NCI-H2081 treated with DMSO at 0.1 percent for 48 hours (cell line): Measurements from ENCODE around the gene PCLAF.
"Not testable (repeated sequence)": the region's sequence is repeated elsewhere in the genome, so short reads cannot be mapped to it uniquely, and the experiment has no call there.

ENCODE experiments used
- DNase-seq: peaks from one replicate; lab custom pipeline; 2025; lab: John Stamatoyannopoulos, UW

Gene PCLAF, protein sequence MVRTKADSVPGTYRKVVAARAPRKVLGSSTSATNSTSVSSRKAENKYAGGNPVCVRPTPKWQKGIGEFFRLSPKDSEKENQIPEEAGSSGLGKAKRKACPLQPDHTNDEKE

DNA sequence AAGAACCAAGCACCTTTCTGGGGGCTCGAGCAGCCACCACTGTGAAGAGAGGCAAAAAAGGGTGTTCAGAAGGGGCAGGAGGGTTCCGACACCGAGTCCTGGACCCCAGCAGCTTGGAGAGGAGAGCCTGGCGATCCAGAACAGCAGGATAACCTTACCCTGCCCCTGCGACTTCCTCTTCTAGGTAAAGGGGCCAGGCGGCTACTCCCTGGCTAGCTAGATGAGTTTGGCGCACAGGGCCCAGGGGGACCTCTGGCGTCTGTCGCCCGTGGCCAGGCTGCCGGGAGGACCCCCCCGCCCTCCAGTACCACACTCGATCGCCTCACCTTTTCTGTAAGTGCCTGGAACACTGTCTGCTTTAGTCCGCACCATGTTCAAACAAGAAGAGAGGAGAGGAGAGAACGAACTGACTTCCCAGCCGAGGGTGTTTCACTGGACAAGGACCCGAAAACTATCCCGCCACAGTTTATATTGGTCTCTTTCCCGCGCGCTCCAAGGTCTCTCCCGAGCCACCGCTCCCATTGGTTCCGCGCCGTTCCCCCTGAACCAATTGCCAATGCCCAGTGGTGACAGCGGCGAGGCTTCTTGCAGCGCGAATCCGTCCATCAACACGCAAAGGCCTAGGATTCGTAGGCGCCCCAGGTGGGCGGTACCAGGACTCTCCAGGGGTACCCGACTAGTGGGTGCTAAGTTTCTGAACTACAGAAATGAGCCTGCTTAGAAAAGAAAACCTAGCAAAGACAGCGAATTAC, at the start of gene PCLAF:
Gene PCLAF, minus strand, starts transcription at position 442 of the 752 bp plus-strand sequence. Its CDS starts 70 bp downstream, at position 372.
- peak; percentile 86 for DNase-seq

DNA sequence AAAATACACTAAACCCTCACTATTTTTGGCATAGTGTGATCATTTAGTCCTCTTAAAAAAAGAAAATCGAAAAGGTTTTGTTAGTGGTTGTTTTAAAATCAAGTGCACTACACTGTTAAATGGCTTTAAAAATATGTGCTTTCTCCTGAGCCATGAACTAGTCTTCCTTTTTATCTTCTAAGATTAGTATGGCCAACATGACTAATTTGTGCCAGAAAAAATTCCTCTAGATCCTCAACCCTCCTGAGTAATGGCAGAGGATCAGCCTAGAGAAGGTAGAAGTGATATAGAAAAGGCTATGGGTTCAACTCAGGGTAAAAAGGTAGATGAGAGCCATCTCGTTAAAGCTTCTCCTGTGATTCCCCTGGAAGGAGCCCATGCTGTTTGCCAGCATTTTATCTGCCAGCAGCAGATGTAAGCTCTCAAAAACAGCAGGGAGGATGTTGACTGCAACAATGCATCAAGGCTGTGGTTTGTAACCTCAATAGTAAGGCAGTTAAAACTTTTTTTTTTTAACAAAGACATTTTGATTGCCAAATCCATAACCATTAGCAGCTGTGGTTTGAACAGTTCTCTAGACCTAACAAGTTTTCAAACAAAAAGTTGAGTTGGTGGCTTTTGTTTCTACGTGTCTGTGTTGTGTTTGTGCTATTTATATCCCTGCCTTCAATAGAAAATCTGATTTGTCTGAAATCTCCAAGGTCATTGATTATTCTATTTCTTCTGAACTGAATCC, 48.9 kb upstream of the PCLAF start:
- peak; percentile 20 for DNase-seq

DNA sequence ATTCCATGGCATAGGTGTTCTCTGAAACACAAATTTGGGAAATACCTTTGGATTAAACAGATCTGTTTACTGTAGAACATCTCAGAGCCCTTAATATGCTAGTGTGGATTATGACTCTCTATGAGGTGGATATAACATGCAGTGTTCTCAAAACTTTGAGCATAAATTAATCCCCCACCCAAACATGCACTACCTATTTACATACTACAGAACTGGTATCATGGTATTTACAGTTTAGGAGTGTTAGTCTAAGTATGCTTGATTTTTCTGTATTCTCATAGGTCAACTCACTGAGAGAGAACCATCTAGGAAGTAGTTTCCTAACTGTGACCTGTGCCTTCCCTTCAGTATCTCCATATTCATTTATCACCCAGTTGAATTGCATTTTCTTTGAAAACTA, 48.2 kb upstream of the PCLAF start:
- no peak for DNase-seq

DNA sequence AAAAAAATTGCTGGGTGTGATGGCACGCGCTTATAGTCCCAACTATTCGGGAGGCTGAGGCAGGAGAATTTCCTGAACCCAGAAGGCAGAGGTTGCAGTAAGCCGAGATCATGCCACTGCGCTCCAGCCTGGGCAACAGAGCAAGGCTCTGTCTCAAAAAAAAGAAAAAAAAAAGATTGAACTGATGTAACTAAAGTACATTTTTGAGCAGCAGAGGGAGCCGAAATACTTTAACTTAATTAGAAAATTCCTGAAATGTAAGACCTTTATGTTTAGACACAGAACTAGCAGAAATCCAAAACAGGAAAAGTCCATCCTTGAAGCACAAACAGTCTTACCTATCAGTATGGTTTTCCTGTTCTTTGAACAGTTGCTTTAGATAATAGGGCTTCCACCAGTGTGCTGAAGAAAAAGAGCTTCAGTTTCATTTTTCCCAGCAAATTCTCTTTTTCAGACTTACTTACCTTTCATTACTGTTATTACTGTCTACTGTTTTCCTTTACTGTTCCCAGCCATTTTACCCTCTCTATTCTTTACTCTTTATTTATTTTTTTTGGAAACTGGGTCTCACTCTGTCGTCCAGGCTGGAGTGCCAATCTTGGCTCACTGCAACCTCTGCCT, 45.7 kb upstream of the PCLAF start:
- no peak for DNase-seq

DNA sequence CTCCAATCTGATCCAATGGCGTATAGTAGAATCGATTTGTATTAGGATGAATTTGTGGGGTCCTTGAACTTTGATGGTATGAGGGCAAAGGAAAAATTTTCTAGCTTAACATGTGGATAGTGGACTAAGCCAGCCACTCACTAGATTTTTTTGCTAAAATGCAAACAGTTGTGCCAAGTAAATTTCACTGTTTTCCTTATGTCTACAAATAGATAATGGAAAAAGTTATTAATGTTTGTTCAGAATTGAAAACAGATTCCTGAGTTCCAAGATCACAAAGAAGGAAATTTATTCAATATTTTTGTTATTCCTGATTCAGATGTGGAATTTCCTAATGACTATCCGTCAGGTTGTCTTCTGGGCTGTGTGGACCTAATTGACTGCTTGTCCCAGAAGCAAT, 44.0 kb upstream of the PCLAF start:
- DNase-seq: no peak

DNA sequence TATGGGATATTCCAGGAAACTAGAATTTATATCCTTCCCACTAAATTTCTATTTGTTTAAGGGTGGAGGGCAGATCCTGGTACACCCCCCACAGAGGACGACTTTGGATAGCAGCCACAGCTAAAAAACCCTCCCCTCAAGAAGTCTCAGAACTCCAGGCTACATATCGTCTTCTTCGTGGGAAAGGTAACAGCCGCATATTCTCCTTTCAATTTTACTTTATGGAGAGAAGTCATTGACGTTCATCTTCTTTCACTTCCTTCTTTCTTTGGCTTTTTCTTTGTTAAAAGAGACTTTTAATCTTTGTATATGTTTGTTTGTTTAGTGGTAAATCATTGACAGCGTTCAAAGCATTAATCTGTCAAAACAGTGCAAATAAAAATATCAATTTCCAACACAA, 42.7 kb upstream of the PCLAF start:
- no peak for DNase-seq

DNA sequence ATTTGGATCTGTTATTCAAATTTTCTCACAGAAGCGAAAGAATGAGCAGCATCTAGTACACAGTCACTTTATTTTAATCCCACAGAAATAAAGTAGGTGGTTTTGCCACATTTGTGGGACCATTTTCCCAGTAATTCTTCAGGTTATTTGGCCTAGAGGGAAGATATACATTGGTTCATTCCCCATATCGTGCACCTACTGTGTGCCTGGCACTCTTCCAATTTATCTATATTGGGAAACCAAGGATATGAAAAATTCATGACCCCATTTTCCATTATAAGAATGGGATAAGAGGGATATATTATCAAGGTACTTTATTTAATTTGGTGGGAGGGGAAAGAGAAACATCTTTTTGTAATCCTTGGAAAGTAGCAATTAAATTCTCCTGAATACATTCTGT, 41.5 kb upstream of the PCLAF start:
- DNase-seq: no peak

DNA sequence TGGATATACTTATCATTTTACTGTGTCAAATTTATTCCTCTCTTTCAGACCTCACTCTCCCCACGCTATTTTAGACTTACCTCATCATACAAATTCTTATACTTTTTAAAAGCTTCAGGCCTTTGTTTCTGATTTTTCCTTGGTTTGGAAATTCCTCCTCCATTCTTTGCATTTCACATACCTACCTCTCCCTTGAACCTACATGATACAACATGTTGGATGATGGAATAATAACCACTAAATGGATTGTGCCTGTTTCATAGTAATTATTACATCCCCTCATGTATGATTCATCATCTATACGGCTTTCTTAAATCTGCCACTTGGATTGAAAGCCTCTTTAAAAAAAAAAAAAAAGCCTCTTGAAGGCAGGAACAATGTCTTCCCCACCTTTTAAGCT, 31.0 kb upstream of the PCLAF start:
- no peak for DNase-seq

DNA sequence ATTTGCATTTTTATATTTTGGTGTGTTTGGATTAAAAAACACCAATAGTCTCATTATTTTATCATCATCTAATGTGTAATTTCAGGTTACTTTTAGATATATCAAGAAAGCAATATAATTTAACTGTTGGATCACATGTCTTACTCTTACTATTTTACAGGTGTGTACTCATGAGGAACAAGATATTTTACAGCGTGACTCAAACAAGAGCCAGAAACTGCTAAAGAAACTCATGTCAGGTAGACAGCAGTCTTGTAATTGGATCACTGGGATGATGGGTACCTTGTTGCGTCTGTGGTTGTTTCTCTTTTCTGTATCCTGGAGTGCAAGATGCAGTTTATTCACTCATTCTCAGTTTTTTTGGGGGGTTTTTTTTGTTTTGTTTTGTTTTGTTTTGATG, 19.3 kb upstream of the PCLAF start:
- no peak for DNase-seq

DNA sequence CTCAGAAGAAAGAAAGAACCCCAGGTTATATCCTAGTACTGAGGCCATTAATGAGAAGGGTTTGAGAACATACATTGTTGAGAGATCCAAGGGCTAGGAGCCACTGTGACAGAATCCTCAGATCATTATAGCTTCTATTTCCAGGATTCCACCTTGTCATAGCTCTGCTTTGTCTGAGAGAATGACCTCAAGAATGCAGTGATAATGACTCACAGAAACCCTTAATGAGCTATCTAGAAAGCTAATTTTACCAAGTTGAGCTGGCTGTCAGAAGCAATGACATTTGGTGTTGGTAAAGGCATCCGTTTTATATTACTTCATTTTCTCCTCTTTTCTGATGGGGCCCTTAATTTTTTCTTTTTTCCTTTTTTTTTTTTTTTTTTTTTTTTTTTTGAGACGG, 17.3 kb upstream of the PCLAF start:
- no peak for DNase-seq

DNA sequence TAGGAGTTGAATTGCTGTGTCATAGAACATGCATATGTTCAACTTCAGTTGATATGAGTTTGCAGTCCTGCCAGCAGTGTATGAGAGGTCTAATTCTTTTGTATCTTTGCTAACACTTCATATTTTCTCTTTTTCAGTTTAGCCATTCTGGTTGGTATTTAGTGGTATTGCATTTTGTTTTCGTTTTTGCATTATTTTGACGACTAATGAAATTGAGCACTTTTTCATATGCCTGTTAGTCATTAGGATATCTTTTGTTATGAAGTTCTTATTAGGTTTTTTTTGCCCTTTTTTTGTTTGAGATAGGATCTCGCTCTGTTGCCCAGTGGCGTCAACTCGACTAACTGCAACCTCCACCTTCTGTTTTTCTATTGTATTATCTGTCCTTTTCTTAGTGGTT, 15.5 kb upstream of the PCLAF start:
- no peak for DNase-seq

DNA sequence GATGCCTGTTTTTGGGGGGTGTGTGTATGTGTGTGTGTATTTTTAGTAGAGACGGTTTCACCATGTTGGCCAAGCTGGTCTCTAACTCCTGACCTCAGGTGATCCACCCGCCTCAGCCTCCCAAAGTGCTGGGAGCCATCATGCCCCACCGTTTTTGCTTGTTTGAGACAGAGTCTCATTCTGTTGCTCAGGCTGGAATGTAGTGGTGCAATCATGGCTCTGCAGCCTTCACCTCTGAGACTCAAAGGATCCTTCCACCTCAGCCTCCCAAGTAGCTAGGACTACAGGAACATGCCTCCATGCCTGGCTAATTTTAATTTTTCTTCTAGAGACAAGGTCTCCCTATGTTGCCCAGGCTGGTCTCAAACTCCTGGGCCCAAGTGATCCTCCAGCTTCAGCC, 11.2 kb upstream of the PCLAF start:
- not testable (repeated sequence) for DNase-seq

DNA sequence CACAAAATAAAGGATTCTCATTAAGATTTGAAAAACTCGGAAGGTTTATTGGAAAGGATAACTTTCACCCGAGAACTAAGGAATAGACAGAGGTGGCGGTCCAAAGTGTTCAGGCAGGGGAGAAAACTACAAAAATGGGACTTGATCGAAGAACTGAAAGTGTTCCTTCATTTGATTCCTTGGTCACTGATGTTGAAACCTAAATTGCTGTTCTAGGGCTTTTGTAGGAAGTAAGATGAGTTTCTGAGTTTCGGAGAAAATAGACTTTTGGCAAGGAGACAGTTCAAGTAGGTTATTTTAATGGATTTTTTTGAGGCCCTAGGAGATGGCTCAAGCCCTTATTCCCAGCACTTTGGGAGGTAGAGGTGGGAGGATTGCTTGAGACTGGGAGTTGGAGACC, 7.8 kb upstream of the PCLAF start:
- DNase-seq: no peak

DNA sequence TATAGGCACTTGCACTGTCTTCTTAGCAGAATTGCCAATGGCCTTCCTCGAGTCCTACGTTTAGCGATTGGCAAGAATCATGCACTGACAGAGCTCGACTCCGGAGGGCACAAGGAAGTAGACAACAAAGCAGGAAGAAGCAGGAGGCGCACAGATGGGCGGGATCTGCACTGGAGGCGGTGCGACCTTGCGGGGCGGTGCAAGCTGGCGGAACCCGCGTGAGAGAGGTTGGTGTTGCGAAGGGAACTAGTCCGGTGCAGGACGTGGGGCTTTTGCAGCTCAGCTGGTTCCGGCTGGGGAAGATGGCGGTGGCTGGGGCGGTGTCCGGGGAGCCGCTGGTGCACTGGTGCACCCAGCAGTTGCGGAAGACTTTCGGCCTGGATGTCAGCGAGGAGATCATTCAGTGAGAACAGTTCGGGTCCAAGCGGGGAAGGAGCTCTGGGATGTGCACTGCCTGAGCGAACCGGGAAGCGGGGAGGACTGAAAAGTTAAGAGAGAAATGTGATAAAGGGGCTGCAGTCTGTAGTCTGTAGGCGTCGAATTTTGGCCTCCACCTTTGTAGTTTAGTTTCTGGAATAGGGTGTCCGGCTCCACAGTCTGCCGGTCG, 6.4 kb upstream of the PCLAF start, which contains the start of gene TRIP4:
Gene TRIP4, plus strand, starts transcription at position 275 of the 607 bp plus-strand sequence. Its CDS starts 28 bp downstream, at position 303.
- DNase-seq: peak; percentile 85

DNA sequence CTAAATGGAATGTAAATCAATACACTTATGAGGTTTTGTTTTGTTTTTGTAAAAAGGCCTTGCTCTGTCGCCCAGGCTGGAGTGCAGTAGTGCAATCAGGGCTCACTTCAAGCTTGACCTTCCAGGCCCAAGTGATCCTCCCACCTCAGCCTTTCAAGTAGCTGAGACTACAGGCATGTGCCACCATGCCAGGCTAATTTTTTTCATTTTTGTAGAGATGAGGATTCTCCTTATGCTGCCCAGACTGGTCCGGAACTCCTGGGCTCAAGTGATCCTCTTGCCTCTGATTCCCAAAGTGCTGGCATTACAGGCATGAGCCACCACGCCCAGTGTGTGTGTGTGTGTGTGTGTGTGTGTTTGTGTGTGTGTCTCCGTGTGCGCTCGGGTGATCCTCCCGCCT, 5.0 kb upstream of the PCLAF start:
- no peak for DNase-seq

DNA sequence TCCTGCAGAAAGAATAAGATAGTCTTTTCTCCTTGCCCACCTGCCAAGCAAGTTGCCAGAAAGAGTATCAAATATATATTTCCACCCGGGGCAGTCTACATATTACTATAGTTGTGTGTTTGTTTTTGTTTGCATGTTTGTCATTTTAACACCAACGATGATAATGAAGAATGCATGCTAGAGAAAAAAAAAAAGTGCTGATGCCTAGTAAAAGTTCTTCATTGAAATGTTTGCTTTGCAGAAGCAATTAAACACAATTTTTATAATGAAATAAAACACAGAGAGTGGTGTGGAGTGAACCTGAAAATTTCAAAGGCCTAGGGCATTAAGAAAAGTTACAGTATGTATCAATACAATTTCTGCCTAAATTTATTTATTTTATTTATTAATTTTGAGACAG, 2.5 kb upstream of the PCLAF start:
- no peak for DNase-seq

DNA sequence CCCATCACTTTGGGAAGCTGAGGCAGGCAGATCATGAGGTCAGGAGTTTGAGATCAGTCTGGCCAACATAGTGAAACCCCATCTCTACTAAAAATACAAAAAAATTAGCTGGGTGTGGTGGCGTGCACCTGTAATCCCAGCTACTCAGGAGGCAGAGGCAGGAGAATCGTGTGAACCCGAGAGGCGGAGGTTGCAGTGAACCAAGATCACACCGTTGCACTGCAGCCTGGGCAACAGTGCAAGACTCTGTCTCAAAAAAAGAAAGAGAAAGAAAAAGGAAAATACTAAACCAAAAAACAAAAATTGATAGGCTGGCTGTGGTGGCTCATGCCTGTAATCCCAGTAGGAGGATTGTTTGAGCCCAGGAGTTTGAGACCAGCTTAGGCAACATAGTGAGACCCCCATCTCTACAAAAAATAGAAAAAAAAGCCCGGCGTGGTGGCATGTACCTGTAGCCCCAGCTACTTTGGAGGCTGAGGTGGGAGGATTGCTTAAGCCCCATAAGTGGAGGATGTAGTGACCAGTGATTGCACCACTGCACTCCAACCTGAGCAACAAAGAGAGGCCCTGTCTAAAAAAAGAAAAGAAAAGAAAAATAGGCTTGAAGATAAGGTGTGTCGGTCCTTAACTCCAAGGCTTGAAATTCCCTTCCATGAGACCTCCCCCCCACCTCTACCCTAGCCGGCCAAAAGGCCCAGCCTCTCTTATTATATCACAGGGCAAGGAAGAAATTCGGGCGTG, 941 bp downstream of the PCLAF start:
- DNase-seq: not testable (repeated sequence)

DNA sequence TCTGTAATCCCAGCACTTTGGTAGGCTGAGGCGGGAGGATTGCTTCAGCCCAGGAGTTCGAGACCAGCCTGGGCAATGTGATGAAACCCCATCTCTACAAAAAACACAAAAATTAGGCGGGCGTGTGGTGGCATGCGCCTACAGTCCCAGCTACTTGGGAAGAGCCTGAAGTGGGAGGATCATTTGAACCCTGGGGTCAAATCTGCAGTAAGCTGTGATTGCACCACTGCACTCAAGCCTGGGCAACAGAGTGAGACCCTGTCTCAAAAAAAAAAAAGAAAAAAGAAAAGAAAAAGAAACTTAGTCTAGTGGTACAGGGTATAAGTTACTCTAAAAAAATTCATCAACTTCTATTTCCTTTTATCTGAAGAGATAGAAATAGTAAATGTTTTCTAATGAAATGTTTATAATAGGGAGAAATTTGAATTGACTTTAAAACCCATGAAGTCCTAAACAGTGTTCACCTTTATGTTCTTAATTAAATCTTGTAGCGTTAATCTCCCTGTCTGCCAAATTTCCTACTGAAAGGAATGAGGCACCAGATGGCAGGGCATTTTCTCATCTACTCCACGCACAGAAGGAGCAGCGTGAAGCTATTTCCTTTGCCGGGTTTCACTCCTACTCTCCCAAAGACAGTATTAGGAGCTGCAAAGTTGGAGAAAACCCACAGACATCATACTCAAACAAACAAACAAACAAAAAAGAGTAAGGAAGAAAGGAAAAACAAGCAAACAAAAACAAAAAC, 1.9 kb downstream of the PCLAF start:
- DNase-seq: no peak

DNA sequence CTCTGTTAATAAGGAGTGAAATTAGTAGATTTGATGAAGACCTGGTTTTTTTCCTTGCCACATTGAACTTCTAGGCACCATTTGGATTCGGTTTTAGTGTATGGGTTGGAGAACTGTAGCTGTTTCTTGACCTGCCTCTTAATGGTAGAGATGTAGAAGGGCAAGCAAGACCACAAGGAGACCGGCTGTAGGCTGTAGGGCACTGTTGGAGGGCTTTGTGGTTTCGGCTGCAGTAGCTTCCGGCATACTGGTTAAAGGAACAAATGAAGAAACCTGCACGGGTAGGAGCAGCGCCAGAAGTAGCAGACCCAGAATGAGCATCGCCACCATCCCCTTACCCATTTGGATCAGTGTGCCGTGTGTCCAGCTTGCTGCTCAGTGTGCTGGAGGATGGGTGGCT, 7.9 kb downstream of the PCLAF start:
- DNase-seq: no peak

DNA sequence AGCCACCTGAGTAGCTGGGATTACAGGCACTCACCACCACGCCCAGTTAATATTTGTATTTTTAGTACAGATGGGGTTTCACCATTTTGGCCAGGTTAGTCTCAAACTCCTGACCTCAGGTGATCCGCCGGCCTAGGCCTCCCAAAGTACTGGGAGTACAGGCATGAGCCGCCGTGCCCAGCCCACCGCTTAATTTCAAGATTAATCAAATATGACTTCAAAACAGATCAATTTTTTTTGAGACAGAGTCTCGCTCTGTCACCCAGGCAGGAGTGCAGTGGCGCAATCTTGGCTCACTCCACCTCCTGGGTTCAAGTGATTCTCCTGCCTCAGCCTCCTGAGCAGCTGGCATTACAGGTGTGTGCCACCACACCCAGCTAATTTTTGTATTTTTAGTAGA, 9.9 kb downstream of the PCLAF start:
- not testable (repeated sequence) for DNase-seq

DNA sequence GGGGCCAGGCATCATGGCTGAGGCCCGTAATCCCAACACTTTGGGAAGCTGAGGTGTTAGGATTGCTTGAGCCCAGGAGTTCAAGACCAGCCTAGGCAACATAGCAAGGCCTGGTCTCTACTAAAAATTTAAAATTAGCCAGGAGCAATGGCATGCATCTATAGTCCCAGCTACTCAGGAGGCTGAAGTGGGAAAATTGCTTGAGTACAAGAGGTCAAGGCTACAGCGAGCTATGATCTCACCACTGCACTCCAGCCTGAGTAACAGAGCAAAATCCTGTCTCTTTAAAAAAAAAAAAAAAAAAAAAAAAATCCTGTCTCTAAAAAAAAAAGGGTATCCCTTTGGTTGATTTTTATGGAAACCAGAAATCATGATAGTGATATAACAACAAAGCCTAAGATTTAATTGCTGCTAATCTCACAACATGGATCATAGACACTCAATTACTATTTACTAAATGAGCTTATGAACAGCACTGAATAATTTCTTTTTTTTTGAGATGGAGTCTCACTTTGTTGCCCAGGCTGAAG, 12.1 kb downstream of the PCLAF start:
- DNase-seq: no peak
